Heart right ventricle (tissue), 16 donors: ENCODE measurements around the gene MYO18B. TPM values are rescaled to one million over a fixed set of nuclear protein-coding genes. Genes with fewer than 3 reads are reported as not detected.

ENCODE experiments used
- ATAC-seq, 8 donors: fragments of 200-7000 bp; cut with Tn5 transposase; one replicate each; pipeline ENCODE4 v1.9.1; 2020; ENCODE audit warnings: mild to moderate bottlenecking in 8 of 8, moderate library complexity in 8 of 8, moderate number of reproducible peaks in 1 of 8
- DNase-seq, 2 donors: peaks; one replicate each; pipeline ENCODE4 v3.0.0-alpha.2; 2020
- H3K27ac ChIP-seq, 10 donors: fragments of 200-600 bp; sonication (generic) in 2 of 10; one replicate each; pipeline versions ENCODE4 v1.5.0 to v1.8.0; 2020 to 2022; ENCODE audit warnings: mild to moderate bottlenecking in 3 of 10
- H3K27me3 ChIP-seq, 7 donors: fragments of 200-600 bp; one replicate each; pipeline ENCODE4 v1.8.0; 2021 to 2022; ENCODE audit warnings: mild to moderate bottlenecking in 2 of 7
- H3K36me3 ChIP-seq, 9 donors: fragments of 200-600 bp; sonication (generic) in 1 of 9; one replicate each; pipeline versions ENCODE4 v1.5.0 to v1.8.0; 2020 to 2022; ENCODE audit warnings: mild to moderate bottlenecking in 2 of 9
- H3K4me1 ChIP-seq, 9 donors: fragments of 200-600 bp; sonication (generic) in 1 of 9; one replicate each; pipeline versions ENCODE4 v1.5.0 to v1.8.0; 2020 to 2022; ENCODE audit warnings: mild to moderate bottlenecking in 4 of 9
- H3K4me3 ChIP-seq, 10 donors: fragments of 200-600 bp; sonication (generic) in 2 of 10; one replicate each; pipeline versions ENCODE4 v1.5.0 to v1.8.0; 2020 to 2022; ENCODE audit warnings: mild to moderate bottlenecking in 7 of 10, moderate library complexity in 2 of 10
- H3K9me3 ChIP-seq, 11 donors: fragments of 200-600 bp in 10 of 11; sonication (generic) in 2 of 11; one replicate each; pipeline versions ENCODE4 v1.5.0 to v1.8.0; 2013 to 2022; ENCODE audit warnings: mild to moderate bottlenecking in 2 of 11, control low read depth in 1 of 11, moderate library complexity in 1 of 11
- WGBS, 2 donors: extraction: QIAGEN DNeasy Blood & Tissue Kit; methylation state at CpG; one replicate each; pipeline ENCODE4 v1.1.7; 2013; ENCODE audit warnings: inconsistent platforms in 1 of 2; 5-methylcytosine and 5-hydroxymethylcytosine counted together
- intact Hi-C, 10 donors: fragments of 100-400 bp; cut with DNase I; formaldehyde crosslinking; loops; one replicate each; pipeline versions ENCODE4 v1.11.1 to v1.14.2; 2022
- polyA plus RNA-seq, 2 donors: library from polyadenylated mRNA; stranded (reverse); fragments of 200-250 nt; gene quantifications; one replicate each; pipeline ENCODE4 v1.2.3, GENCODE V29; 2013
- total RNA-seq, 10 donors: library from RNA; stranded (reverse); fragmentation: NEBNext Ultra II Directional in 3 of 10; extraction: Animal tissue kit (Norgen Biotek cat#: 25700) in 3 of 10; gene quantifications; one replicate each; pipeline versions ENCODE4 v1.2.1 to v1.2.4, GENCODE V29; 2021 to 2023
- TF ChIP-seq, protein P1 (sequence below), 9 donors: fragments of 200-600 bp; sonication (generic) in 2 of 9; IDR thresholded peaks; one replicate each; pipeline versions ENCODE4 v1.5.0 to v1.8.0; 2021 to 2022; ENCODE audit warnings: antibody characterized with exemption in 9 of 9, mild to moderate bottlenecking in 5 of 9, moderate library complexity in 1 of 9
- donor health status: Arrhythmogenic right ventricular cardiomyopathy.
- donor health status: ischemic (EF 13 %, LVEDD 7.1; RV severe dilation, severe dysfunction).
- donor health status: healthy with polysubstance abuse.
- donor health status: DM: no; HTN: yes; CAD: no.
- donor health status: DM: no; HTN: no; CAD: no.
- donor health status: ischemic (EF 25% LVEDD 6.9; RV normal size, moderate dysfunction).
- donor health status: ischemic (EF 25% LVEDD 5.7; RV mildly dilated, moderate dysfunction).
- donor health status: healthy.
- donor health status: DM: yes; HTN: yes; CAD: no.
- donor health status: Ischemic cardiomyopathy.
- donor health status: ischemic (EF 35%, LVEDD 5.7; RV mildly dilated, moderate dysfunction).
- donor health status: nonischemic (EF 11% LVEDD 7.7; RV severe dilation, severe dysfunction).
- donor health status: DM: yes; HTN: yes; CAD: no.
- donor health status: PGD.
- donor health status: ischemic (EF 29% LVEDD 5.4; RV normal size, mild dysfunction).
- donor health status: nonischemic (EF 23%, LVEDD 6.1; RV moderate dilation, normal function).

The MYO18B gene
- total and polyA plus RNA-seq, 12 donors = 111 to 407 (median 210) TPM

DNA sequence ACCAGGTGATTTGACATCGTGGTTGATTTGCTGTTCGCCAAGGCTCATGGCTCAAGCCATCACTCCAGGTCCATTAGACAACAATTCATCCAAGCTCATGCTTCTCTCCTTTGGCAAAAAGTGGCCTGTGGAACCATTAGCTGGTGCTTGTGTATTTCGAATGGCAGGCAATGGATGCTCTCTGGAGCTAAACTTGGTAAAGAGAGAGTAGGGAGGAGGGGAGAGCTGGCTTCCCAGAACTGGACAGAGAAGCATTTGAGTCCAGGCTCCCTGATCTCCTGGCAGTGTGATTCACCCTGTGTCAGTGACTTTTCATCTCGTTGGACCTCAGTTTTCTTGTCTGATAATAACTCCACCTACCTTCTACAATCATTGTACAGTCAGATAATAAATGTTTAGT is 64.6 kb downstream of the MYO18B start:
- peak in 1 of 8 donors; percentile 51 for ATAC-seq
- no peak for DNase-seq
- 61 to 68% methylated on average over 4 of the region's 4 CpGs for WGBS, 2 donors

DNA sequence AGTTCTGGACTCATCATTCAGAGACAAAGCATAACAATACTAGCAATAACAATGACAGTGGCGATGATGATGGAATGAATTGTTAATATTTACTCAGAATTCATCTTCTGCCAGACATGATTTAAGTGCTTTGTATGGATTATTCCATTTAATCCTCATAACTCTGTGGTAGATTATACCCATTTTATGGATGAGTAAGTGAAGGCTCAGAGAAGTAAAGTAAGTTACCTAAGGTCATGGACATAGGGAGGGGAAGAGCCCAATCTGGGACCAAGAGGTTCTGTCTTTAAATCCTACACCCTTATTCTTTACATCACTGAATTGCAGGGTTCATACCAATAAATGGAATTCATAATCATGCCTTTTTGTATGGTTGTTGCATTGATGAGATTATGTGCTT is 72.7 kb downstream of the MYO18B start:
- H3K4me1 ChIP-seq = no peaks in the 10 kb centered on the region
- DNase-seq (no peak), ATAC-seq (no peak)
- H3K36me3 ChIP-seq = peaks cover 0 to 58% (median 0%) of the 10 kb centered on the region in 9 donors
- intact Hi-C loops = no loop called here
- H3K27ac ChIP-seq = no peak overlapping the region
- no peaks in the 10 kb centered on the region for H3K9me3 ChIP-seq
- peaks cover 0 to 4% (median 0%) of the 10 kb centered on the region in 7 donors for H3K27me3 ChIP-seq
- H3K4me3 ChIP-seq = no peak overlapping the region
- 83 to 87% methylated on average over 1 of the region's 1 CpG for WGBS, 2 donors
- TF ChIP-seq, protein P1, sequence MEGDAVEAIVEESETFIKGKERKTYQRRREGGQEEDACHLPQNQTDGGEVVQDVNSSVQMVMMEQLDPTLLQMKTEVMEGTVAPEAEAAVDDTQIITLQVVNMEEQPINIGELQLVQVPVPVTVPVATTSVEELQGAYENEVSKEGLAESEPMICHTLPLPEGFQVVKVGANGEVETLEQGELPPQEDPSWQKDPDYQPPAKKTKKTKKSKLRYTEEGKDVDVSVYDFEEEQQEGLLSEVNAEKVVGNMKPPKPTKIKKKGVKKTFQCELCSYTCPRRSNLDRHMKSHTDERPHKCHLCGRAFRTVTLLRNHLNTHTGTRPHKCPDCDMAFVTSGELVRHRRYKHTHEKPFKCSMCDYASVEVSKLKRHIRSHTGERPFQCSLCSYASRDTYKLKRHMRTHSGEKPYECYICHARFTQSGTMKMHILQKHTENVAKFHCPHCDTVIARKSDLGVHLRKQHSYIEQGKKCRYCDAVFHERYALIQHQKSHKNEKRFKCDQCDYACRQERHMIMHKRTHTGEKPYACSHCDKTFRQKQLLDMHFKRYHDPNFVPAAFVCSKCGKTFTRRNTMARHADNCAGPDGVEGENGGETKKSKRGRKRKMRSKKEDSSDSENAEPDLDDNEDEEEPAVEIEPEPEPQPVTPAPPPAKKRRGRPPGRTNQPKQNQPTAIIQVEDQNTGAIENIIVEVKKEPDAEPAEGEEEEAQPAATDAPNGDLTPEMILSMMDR (IDR thresholded peaks at IDR 0.05) = no peak

More for the DNA sequence above, 64.6 kb downstream of the MYO18B start:
- Histone ChIP-seq H3K27ac (no peak overlapping the region), H3K36me3 (peaks cover 0 to 58% (median 0%) of the 10 kb centered on the region in 9 donors), H3K4me1 (peaks cover 0 to 8% (median 0%) of the 10 kb centered on the region in 9 donors), H3K9me3 (peaks cover 0 to 7% (median 0%) of the 10 kb centered on the region in 11 donors), H3K4me3 (no peak overlapping the region), H3K27me3 (no peaks in the 10 kb centered on the region)
- TF ChIP-seq, protein P1 (IDR thresholded peaks at IDR 0.05) = no peak
- intact Hi-C loops = no loop called here

DNA sequence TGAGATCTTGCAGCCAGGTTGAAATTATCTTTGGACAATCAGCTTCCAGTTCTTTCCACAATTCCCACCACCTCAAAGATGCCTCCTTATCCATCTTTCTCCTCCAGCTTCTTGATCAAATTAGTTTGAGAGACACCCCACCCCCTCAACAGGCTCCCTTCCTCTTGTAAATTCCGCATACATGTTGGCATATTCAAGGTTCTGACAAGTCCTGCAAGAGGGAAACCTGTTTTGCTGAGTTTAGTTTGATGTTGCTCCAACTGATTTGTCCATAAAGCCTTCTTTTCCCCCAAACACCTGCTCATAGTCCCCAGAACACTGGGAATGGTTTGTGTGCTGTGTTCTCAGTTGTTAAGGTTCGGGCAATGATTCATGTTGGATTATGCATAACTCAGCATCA is 73.6 kb downstream of the MYO18B start:
- no peak overlapping the region for H3K27ac ChIP-seq
- ATAC-seq (no peak), DNase-seq (no peak)
- peaks cover 0 to 65% (median 0%) of the 10 kb centered on the region in 9 donors for H3K36me3 ChIP-seq
- TF ChIP-seq, protein P1 (IDR thresholded peaks at IDR 0.05) = no peak
- WGBS, 2 donors = 79 to 86% methylated on average over 2 of the region's 2 CpGs
- no peaks in the 10 kb centered on the region for H3K9me3 ChIP-seq
- no peak overlapping the region for H3K4me3 ChIP-seq
- peaks cover 0 to 4% (median 0%) of the 10 kb centered on the region in 7 donors for H3K27me3 ChIP-seq
- intact Hi-C loops = no loop called here
- H3K4me1 ChIP-seq = no peaks in the 10 kb centered on the region

DNA sequence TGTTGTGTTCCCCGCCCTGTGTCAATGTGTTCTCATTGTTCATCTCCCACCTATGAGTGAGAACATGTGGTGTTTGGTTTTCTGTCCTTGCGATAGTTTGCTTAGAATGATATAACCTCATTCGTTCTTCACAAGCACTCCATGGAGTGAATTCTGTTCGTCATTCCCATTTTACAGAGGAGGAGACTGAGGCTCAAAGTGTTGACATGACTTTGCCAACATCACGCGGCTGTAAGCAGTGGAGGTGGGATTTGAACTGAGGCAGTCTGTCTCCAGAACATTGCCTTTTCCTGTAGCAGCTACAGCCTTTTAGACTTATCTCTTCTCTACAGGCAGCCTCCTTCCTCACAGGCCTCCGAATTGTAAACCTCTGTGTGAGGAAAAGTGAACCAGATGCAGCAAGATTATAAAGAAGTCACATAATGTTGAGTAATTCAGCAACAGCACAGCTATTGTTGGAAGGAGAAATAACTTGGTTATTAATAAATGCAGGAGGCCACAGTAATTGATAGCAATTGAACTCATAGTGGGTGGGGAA is 74.6 kb downstream of the MYO18B start:
- TF ChIP-seq, protein P1 (IDR thresholded peaks at IDR 0.05) = no peak
- peaks cover 0 to 4% (median 0%) of the 10 kb centered on the region in 7 donors for H3K27me3 ChIP-seq
- H3K4me3 ChIP-seq = no peak overlapping the region
- H3K27ac ChIP-seq = no peak overlapping the region
- WGBS, 2 donors = 82 to 84% methylated on average over 7 of the region's 7 CpGs
- DNase-seq (no peak), ATAC-seq (no peak)
- intact Hi-C loops = no loop called here
- no peaks in the 10 kb centered on the region for H3K9me3 ChIP-seq
- H3K4me1 ChIP-seq = no peaks in the 10 kb centered on the region
- H3K36me3 ChIP-seq = peaks cover 0 to 61% (median 0%) of the 10 kb centered on the region in 9 donors
